ENCODE data around the gene C1orf21.

GRCh38 chr1:184614667-184615066, 227.8 kb downstream of the C1orf21 start:
- TF ChIP-seq BACH2 (CRISPR knock-in tag; IDR thresholded peaks at IDR 0.05; ENCODE audit: borderline replicate concordance): no peak
- TF ChIP-seq, protein P1, sequence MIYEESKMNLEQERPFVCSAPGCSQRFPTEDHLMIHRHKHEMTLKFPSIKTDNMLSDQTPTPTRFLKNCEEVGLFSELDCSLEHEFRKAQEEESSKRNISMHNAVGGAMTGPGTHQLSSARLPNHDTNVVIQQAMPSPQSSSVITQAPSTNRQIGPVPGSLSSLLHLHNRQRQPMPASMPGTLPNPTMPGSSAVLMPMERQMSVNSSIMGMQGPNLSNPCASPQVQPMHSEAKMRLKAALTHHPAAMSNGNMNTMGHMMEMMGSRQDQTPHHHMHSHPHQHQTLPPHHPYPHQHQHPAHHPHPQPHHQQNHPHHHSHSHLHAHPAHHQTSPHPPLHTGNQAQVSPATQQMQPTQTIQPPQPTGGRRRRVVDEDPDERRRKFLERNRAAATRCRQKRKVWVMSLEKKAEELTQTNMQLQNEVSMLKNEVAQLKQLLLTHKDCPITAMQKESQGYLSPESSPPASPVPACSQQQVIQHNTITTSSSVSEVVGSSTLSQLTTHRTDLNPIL (CRISPR knock-in tag; IDR thresholded peaks at IDR 0.05; ENCODE audit: low read depth): no peak
